ENCODE results near the gene ADCY9. TPM values are rescaled to one million over a fixed set of nuclear protein-coding genes. Genes with fewer than 3 reads are reported as not detected.
"Not testable (repeated sequence)": the region's sequence is repeated elsewhere in the genome, so short reads cannot be mapped to it uniquely, and the experiment has no call there.

The ADCY9 gene
- total RNA-seq, 1 donor from 2014 or later = 6.7 TPM

GRCh38 chr16:3980253-3981111 is 135.8 kb downstream of the ADCY9 start:
- no peak for DNase-seq (ENCODE audit: low read depth in 2 of 2)

- no peak for DNase-seq (ENCODE audit: low read depth in 2 of 2)
Measured at GRCh38 chr16:3979518-3979917, 136.7 kb downstream of the ADCY9 start.

GRCh38 chr16:3979070-3979469 is 137.2 kb downstream of the ADCY9 start:
- no peak for DNase-seq (ENCODE audit: low read depth in 2 of 2)

- no peak for DNase-seq (ENCODE audit: low read depth in 2 of 2)
Measured at GRCh38 chr16:3977376-3977775, 138.9 kb downstream of the ADCY9 start.

GRCh38 chr16:3974751-3975150 is 141.5 kb downstream of the ADCY9 start:
- no peak for DNase-seq (ENCODE audit: low read depth in 2 of 2)

- no peak for DNase-seq (ENCODE audit: low read depth in 2 of 2)
Measured at GRCh38 chr16:3971706-3972105, 144.5 kb downstream of the ADCY9 start.

GRCh38 chr16:3971261-3971660 is 145.0 kb downstream of the ADCY9 start:
- DNase-seq (ENCODE audit: low read depth in 2 of 2) = no peak

GRCh38 chr16:3968551-3968950 is 147.7 kb downstream of the ADCY9 start:
- DNase-seq (ENCODE audit: low read depth in 2 of 2) = no peak

- DNase-seq (ENCODE audit: low read depth in 2 of 2) = no peak
Measured at GRCh38 chr16:3966681-3967080, 149.6 kb downstream of the ADCY9 start.

GRCh38 chr16:3965781-3966582 is 150.3 kb downstream of the ADCY9 start:
- no peak for DNase-seq (ENCODE audit: low read depth in 2 of 2)

- no peak for DNase-seq (ENCODE audit: low read depth in 2 of 2)
Measured at GRCh38 chr16:3965306-3965705, 150.9 kb downstream of the ADCY9 start.

- DNase-seq (ENCODE audit: low read depth in 2 of 2) = no peak
Measured at GRCh38 chr16:3964686-3965290, 151.5 kb downstream of the ADCY9 start.

GRCh38 chr16:3963886-3964685 is 152.2 kb downstream of the ADCY9 start:
- DNase-seq (ENCODE audit: low read depth in 2 of 2) = no peak

GRCh38 chr16:3963203-3963602 is 153.0 kb downstream of the ADCY9 start:
- no peak for DNase-seq (ENCODE audit: low read depth in 2 of 2)

- DNase-seq (ENCODE audit: low read depth in 2 of 2) = no peak
Measured at GRCh38 chr16:3961449-3961849, 154.8 kb downstream of the ADCY9 start.

GRCh38 chr16:3959926-3960590 is 156.2 kb downstream of the ADCY9 start:
- DNase-seq (ENCODE audit: low read depth in 2 of 2) = not testable (repeated sequence)

- no peak for DNase-seq (ENCODE audit: low read depth in 2 of 2)
Measured at GRCh38 chr16:3959148-3959547, 157.1 kb downstream of the ADCY9 start.

GRCh38 chr16:3957344-3957980 is 158.8 kb downstream of the ADCY9 start:
- no peak for DNase-seq (ENCODE audit: low read depth in 2 of 2)

GRCh38 chr16:3954411-3954921 is 161.8 kb downstream of the ADCY9 start:
- DNase-seq (ENCODE audit: low read depth in 2 of 2) = no peak
